ENCODE measurements around the gene NLRP5. TPM values are rescaled to one million over a fixed set of nuclear protein-coding genes. Genes with fewer than 3 reads are reported as not detected.
A peak's percentile ranks its signal among the peaks of the same experiment; 100 is the strongest.
"Not testable (repeated sequence)": the region's sequence is repeated elsewhere in the genome, so short reads cannot be mapped to it uniquely, and the experiment has no call there.

NLRP5 gene
- total and polyA plus RNA-seq, 2 donors from 2014 or later = not detected

GRCh38 chr19:55993492-55993891, 6.9 kb downstream of the NLRP5 start:
- no peak for TF ChIP-seq CTCF (IDR thresholded peaks at IDR 0.05; ENCODE audit: borderline replicate concordance, extremely low read depth, insufficient read depth)
- FAIRE-seq = no peak
- H3K27ac ChIP-seq (ENCODE audit: low read depth in 2 of 2, low read length in 2 of 2) = no peak overlapping the region
- H3K36me3 ChIP-seq (ENCODE audit: control insufficient read depth in 2 of 3, insufficient read depth in 3 of 3, low read length in 3 of 3) = no peaks in the 10 kb centered on the region
- no peaks in the 10 kb centered on the region for H3K27me3 ChIP-seq (ENCODE audit: control insufficient read depth, insufficient read depth, low read length)
- no peak for DNase-seq
- peaks cover 0 to 4% (median 0%) of the 10 kb centered on the region in 3 donors for H3K9me3 ChIP-seq (ENCODE audit: control insufficient read depth in 2 of 3, insufficient read depth in 1 of 3, low read length in 3 of 3)
- intact Hi-C loops (cut with DNase I) = no loop called here
- no peak overlapping the region for H3K4me3 ChIP-seq (ENCODE audit: low read length in 3 of 3)
- no peaks in the 10 kb centered on the region for H3K4me1 ChIP-seq (ENCODE audit: control insufficient read depth in 2 of 3, insufficient read depth in 2 of 3, low read depth in 1 of 3, low read length in 3 of 3)
- H3K9ac ChIP-seq (ENCODE audit: low read length in 3 of 3) = no peak overlapping the region

- DNase-seq (no peak), FAIRE-seq (no peak)
- Histone ChIP-seq H3K9ac (ENCODE audit: low read length in 3 of 3) (no peak overlapping the region), H3K4me1 (ENCODE audit: control insufficient read depth in 2 of 3, insufficient read depth in 2 of 3, low read depth in 1 of 3, low read length in 3 of 3) (no peaks in the 10 kb centered on the region), H3K27ac (ENCODE audit: low read depth in 2 of 2, low read length in 2 of 2) (no peak overlapping the region), H3K9me3 (ENCODE audit: control insufficient read depth in 2 of 3, insufficient read depth in 1 of 3, low read length in 3 of 3) (no peaks in the 10 kb centered on the region), H3K36me3 (ENCODE audit: control insufficient read depth in 2 of 3, insufficient read depth in 3 of 3, low read length in 3 of 3) (no peaks in the 10 kb centered on the region), H3K27me3 (ENCODE audit: control insufficient read depth, insufficient read depth, low read length) (no peaks in the 10 kb centered on the region), H3K4me3 (ENCODE audit: low read length in 3 of 3) (no peak overlapping the region)
- no peak for TF ChIP-seq CTCF (IDR thresholded peaks at IDR 0.05; ENCODE audit: borderline replicate concordance, extremely low read depth, insufficient read depth)
- intact Hi-C loops (cut with DNase I) = no loop called here
Measured at GRCh38 chr19:56014765-56015164, 28.2 kb downstream of the NLRP5 start.

- TF ChIP-seq CTCF (IDR thresholded peaks at IDR 0.05; ENCODE audit: borderline replicate concordance, extremely low read depth, insufficient read depth) = no peak
- intact Hi-C loops (cut with DNase I) = no loop called here
- no peak for FAIRE-seq
Measured at GRCh38 chr19:56015756-56016155, 29.2 kb downstream of the NLRP5 start.

GRCh38 chr19:56019325-56019724, 32.8 kb downstream of the NLRP5 start:
- H3K9ac ChIP-seq (ENCODE audit: low read length in 3 of 3); H3K4me3 ChIP-seq (ENCODE audit: low read length in 3 of 3); H3K36me3 ChIP-seq (ENCODE audit: control insufficient read depth in 2 of 3, insufficient read depth in 3 of 3, low read length in 3 of 3); H3K27ac ChIP-seq (ENCODE audit: low read depth in 2 of 2, low read length in 2 of 2); FAIRE-seq; intact Hi-C loops (cut with DNase I); H3K9me3 ChIP-seq (ENCODE audit: control insufficient read depth in 2 of 3, insufficient read depth in 1 of 3, low read length in 3 of 3); DNase-seq; H3K27me3 ChIP-seq (ENCODE audit: control insufficient read depth, insufficient read depth, low read length); H3K4me1 ChIP-seq (ENCODE audit: control insufficient read depth in 2 of 3, insufficient read depth in 2 of 3, low read depth in 1 of 3, low read length in 3 of 3): not testable (repeated sequence)

More at GRCh38 chr19:56015756-56016155, 29.2 kb downstream of the NLRP5 start:
- DNase-seq = peak in 2 of 5 donors; percentile 0 to 54
- H3K4me3 ChIP-seq (ENCODE audit: low read length in 3 of 3) = no peak overlapping the region
- no peak overlapping the region for H3K27ac ChIP-seq (ENCODE audit: low read depth in 2 of 2, low read length in 2 of 2)
- H3K4me1 ChIP-seq (ENCODE audit: control insufficient read depth in 2 of 3, insufficient read depth in 2 of 3, low read depth in 1 of 3, low read length in 3 of 3) = no peaks in the 10 kb centered on the region
- H3K9ac ChIP-seq (ENCODE audit: low read length in 3 of 3) = no peak overlapping the region
- no peaks in the 10 kb centered on the region for H3K27me3 ChIP-seq (ENCODE audit: control insufficient read depth, insufficient read depth, low read length)
- no peaks in the 10 kb centered on the region for H3K36me3 ChIP-seq (ENCODE audit: control insufficient read depth in 2 of 3, insufficient read depth in 3 of 3, low read length in 3 of 3)
- H3K9me3 ChIP-seq (ENCODE audit: control insufficient read depth in 2 of 3, insufficient read depth in 1 of 3, low read length in 3 of 3) = no peaks in the 10 kb centered on the region

- H3K27ac ChIP-seq (ENCODE audit: low read depth in 2 of 2, low read length in 2 of 2); H3K4me3 ChIP-seq (ENCODE audit: low read length in 3 of 3); H3K4me1 ChIP-seq (ENCODE audit: control insufficient read depth in 2 of 3, insufficient read depth in 2 of 3, low read depth in 1 of 3, low read length in 3 of 3); H3K9me3 ChIP-seq (ENCODE audit: control insufficient read depth in 2 of 3, insufficient read depth in 1 of 3, low read length in 3 of 3); H3K9ac ChIP-seq (ENCODE audit: low read length in 3 of 3); FAIRE-seq; intact Hi-C loops (cut with DNase I); H3K27me3 ChIP-seq (ENCODE audit: control insufficient read depth, insufficient read depth, low read length); H3K36me3 ChIP-seq (ENCODE audit: control insufficient read depth in 2 of 3, insufficient read depth in 3 of 3, low read length in 3 of 3); DNase-seq: not testable (repeated sequence)
Measured at GRCh38 chr19:56020355-56020975, 33.9 kb downstream of the NLRP5 start.

All from kidney (tissue), 14 donors.